Ishikawa (cell line): ENCODE results near the gene WNT6.

Experiments used
- CEBPB ChIP-seq: IDR thresholded peaks from 2 replicates; pipeline ENCODE4 v1.6.1; 2012
- CREB1 ChIP-seq: IDR thresholded peaks from 2 replicates; pipeline ENCODE4 v1.6.1; 2012; ENCODE audit warnings: low read depth
- EP300 ChIP-seq: IDR thresholded peaks from 2 replicates; pipeline ENCODE4 v1.6.1; 2012; ENCODE audit warnings: borderline replicate concordance
- FOXM1 ChIP-seq: IDR thresholded peaks from 2 replicates; pipeline ENCODE4 v1.6.1; 2012; ENCODE audit warnings: low read depth, borderline replicate concordance
- NFIC ChIP-seq: IDR thresholded peaks from 2 replicates; pipeline ENCODE4 v1.6.1; 2012
- RAD21 ChIP-seq: IDR thresholded peaks from 2 replicates; pipeline ENCODE4 v1.6.1; 2012; ENCODE audit warnings: low read depth
- TAF1 ChIP-seq: IDR thresholded peaks from 2 replicates; pipeline ENCODE4 v1.6.1; 2012; ENCODE audit warnings: low read depth, mild to moderate bottlenecking
- TCF12 ChIP-seq: IDR thresholded peaks from 2 replicates; pipeline ENCODE4 v1.6.1; 2012; ENCODE audit warnings: low read depth
- TEAD4 ChIP-seq: IDR thresholded peaks from 2 replicates; pipeline ENCODE4 v1.6.1; 2012
- YY1 ChIP-seq: IDR thresholded peaks from 2 replicates; pipeline ENCODE4 v1.6.1; 2012; ENCODE audit warnings: low read depth
- TF ChIP-seq, protein P1 (sequence below): IDR thresholded peaks from 2 replicates; pipeline ENCODE4 v1.6.1; 2012
- TF ChIP-seq, protein P2 (sequence below): IDR thresholded peaks from 2 replicates; pipeline ENCODE4 v1.6.1; 2012; ENCODE audit warnings: low read depth, mild to moderate bottlenecking
- TF ChIP-seq, protein P3 (sequence below): IDR thresholded peaks from 2 replicates; pipeline ENCODE4 v1.6.1; 2012

DNA sequence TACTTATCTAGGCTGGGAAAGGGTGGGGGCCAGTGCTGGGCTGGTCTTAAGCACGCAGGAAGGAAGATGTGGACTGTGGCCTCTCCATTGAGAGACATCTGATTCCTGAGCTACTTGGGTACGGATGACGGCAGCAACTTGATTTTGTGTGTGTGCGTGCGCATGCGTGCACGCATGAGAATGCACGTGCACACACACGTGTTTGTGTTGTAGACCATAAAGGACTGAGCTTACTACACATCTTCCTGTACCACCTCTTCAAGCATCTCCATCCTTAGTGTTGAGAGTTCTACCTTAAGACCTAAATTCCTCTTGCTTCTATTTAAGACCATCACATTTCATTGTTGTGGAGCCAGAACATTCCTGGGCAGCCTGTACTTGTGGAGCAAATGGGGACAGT, 9.5 kb downstream of the WNT6 start:
- no peak for TF ChIP-seq TCF12
- TF ChIP-seq CEBPB: no peak
- no peak for TF ChIP-seq EP300
- TF ChIP-seq CREB1: no peak
- TF ChIP-seq, protein P1, sequence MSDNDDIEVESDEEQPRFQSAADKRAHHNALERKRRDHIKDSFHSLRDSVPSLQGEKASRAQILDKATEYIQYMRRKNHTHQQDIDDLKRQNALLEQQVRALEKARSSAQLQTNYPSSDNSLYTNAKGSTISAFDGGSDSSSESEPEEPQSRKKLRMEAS: no peak
- TF ChIP-seq YY1: no peak
- TF ChIP-seq FOXM1: no peak
- no peak for TF ChIP-seq TAF1
- TF ChIP-seq, protein P2, sequence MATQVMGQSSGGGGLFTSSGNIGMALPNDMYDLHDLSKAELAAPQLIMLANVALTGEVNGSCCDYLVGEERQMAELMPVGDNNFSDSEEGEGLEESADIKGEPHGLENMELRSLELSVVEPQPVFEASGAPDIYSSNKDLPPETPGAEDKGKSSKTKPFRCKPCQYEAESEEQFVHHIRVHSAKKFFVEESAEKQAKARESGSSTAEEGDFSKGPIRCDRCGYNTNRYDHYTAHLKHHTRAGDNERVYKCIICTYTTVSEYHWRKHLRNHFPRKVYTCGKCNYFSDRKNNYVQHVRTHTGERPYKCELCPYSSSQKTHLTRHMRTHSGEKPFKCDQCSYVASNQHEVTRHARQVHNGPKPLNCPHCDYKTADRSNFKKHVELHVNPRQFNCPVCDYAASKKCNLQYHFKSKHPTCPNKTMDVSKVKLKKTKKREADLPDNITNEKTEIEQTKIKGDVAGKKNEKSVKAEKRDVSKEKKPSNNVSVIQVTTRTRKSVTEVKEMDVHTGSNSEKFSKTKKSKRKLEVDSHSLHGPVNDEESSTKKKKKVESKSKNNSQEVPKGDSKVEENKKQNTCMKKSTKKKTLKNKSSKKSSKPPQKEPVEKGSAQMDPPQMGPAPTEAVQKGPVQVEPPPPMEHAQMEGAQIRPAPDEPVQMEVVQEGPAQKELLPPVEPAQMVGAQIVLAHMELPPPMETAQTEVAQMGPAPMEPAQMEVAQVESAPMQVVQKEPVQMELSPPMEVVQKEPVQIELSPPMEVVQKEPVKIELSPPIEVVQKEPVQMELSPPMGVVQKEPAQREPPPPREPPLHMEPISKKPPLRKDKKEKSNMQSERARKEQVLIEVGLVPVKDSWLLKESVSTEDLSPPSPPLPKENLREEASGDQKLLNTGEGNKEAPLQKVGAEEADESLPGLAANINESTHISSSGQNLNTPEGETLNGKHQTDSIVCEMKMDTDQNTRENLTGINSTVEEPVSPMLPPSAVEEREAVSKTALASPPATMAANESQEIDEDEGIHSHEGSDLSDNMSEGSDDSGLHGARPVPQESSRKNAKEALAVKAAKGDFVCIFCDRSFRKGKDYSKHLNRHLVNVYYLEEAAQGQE: no peak
- TF ChIP-seq RAD21: no peak
- TF ChIP-seq, protein P3, sequence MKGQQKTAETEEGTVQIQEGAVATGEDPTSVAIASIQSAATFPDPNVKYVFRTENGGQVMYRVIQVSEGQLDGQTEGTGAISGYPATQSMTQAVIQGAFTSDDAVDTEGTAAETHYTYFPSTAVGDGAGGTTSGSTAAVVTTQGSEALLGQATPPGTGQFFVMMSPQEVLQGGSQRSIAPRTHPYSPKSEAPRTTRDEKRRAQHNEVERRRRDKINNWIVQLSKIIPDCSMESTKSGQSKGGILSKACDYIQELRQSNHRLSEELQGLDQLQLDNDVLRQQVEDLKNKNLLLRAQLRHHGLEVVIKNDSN: no peak
- TF ChIP-seq NFIC: no peak
- TF ChIP-seq TEAD4: no peak
